GM12891 (cell line): ENCODE results near the gene TSHZ2.

ENCODE experiments used
- DNase-seq: peaks from one replicate; pipeline ENCODE4 v3.0.0; 2011; ENCODE audit warnings: low spot score; ENCODE audit not compliant: insufficient read length
- FAIRE-seq: peaks from 2 replicates; lab custom pipeline; 2011; peaks lifted over from hg19 to GRCh38; lab: Jason Lieb, UNC
- PAX5 ChIP-seq: IDR thresholded peaks from 2 replicates; pipeline ENCODE4 v1.6.1; 2011; ENCODE audit warnings: low read length, moderate library complexity, mild to moderate bottlenecking; ENCODE audit not compliant: insufficient read depth, severe bottlenecking
- POLR2A ChIP-seq: IDR thresholded peaks from 2 replicates; pipeline ENCODE4 v1.6.1; 2011; ENCODE audit warnings: low read depth, low read length, control low read depth
- POLR2AphosphoS5 ChIP-seq: IDR thresholded peaks from 2 replicates; pipeline ENCODE4 v1.6.1; 2011; ENCODE audit warnings: low read depth, low read length, control low read depth
- POU2F2 ChIP-seq: IDR thresholded peaks from 2 replicates; pipeline ENCODE4 v1.6.1; 2011; ENCODE audit warnings: low read depth, mild to moderate bottlenecking, control low read depth, low read length, moderate library complexity
- SPI1 ChIP-seq: IDR thresholded peaks from 2 replicates; pipeline ENCODE4 v1.6.1; 2011; ENCODE audit warnings: low read depth, low read length, control low read depth
- TAF1 ChIP-seq: IDR thresholded peaks from 2 replicates; pipeline ENCODE4 v1.6.1; 2011; ENCODE audit warnings: low read depth, low read length, control low read depth

Gene TSHZ2

GRCh38 chr20:53053595-53053994 lies 81.4 kb downstream of the TSHZ2 start:
- FAIRE-seq (no peak), DNase-seq (no peak)
- TF ChIP-seq TAF1 (no peak), POLR2AphosphoS5 (no peak), POU2F2 (no peak), PAX5 (no peak), POLR2A (no peak), SPI1 (no peak)

DNA sequence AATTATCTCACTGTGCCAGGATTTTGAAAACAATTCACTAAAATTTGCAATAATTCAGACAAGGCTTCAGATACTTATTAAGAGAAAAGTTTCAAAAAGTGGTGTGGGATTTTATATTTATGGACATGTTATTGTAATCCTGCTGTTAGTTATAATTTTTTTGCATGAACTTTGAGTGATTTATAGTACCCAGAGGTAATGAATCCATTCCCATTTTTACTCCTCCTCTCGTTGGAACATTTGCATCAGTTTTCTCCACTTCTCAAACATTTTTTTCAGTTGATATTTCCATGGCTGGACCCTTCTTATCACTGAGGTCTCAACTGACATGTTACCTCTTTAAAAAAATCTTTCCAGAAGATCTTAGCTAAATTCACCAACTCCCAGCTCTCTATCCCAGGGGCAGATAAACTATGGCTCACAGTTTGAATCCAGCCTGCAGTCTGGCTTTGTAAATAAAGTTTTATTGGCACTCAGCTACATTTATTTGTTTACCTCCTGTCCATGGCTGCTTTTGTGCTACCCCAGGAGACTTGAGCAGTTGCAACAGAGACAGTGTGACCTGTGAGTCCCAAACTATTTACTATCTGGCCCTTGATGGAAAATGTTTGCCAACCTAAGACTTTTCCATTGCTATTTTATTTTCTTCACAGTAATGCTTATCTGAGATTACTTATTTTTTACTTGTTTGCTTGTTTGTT lies 83.4 kb downstream of the TSHZ2 start:
- TF ChIP-seq POLR2A (no peak), SPI1 (no peak), POU2F2 (no peak), PAX5 (no peak), POLR2AphosphoS5 (no peak), TAF1 (no peak)
- DNase-seq (no peak), FAIRE-seq (no peak)

DNA sequence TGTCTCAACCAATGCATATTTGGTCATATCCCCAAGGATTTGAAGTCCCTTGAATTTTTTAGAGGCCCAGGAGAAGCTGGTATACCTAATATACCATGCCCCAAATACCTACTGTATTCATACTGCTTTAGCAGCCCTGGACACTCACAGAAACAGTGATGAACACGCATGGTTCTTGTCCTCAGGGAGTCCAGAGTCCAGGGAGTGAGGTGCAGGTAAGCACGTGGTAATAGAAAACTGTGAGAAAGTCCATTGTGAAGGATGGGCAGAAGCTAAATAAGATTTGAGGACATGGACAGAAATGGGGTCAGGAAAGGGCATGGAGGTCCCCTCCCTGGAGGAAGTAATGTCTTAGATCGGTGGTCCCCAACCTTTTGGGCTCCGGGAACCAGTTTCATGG lies 85.4 kb downstream of the TSHZ2 start:
- DNase-seq (no peak), FAIRE-seq (no peak)
- TF ChIP-seq POLR2AphosphoS5 (no peak), POLR2A (no peak), SPI1 (no peak), PAX5 (no peak), POU2F2 (no peak), TAF1 (no peak)

DNA sequence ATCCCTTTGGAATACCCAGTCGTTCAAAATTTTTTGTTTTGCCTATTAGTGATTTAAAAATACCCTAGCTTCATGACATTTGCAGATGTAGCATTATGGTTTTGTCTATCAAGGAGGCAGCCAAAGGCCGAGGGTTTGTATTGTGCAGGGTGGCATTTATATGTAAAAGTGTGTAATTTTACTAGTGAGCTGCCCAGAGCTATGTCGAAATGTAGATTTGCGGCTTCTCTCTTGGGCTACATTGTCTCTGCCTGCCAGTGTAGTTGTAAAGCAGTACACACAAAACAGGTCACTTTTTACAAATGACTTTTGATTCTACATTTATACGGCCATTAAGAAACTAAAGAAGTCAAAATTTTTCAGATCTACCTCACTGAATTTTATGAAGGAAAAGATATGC lies 87.7 kb downstream of the TSHZ2 start:
- FAIRE-seq (no peak), DNase-seq (no peak)
- TF ChIP-seq TAF1 = no peak
- TF ChIP-seq POU2F2 = no peak
- no peak for TF ChIP-seq PAX5
- TF ChIP-seq POLR2AphosphoS5 = no peak
- TF ChIP-seq SPI1 = no peak
- no peak for TF ChIP-seq POLR2A

GRCh38 chr20:53061192-53062108 lies 89.3 kb downstream of the TSHZ2 start:
- no peak for FAIRE-seq
- no peak for TF ChIP-seq POLR2AphosphoS5
- no peak for TF ChIP-seq SPI1
- no peak for TF ChIP-seq POU2F2
- TF ChIP-seq PAX5 = no peak
- no peak for TF ChIP-seq POLR2A
- TF ChIP-seq TAF1 = no peak
- no peak for DNase-seq

DNA sequence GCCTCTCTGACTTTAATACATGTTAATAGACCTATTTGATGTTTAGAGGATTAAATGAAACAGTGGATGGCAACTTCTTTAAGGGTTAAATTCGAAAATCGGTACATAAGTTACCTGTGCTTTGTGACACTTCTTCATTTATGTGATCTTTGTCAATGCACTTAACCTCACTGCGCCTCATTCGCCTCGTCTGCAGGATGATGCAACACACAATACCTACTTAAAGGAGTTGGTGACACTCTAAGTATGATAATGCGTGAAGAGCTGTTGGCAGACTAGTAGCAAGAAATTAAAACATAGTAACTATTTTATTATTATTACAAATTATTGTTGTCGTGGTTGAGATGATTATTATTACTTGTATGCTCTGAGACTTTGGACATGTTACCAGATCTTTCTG lies 92.8 kb downstream of the TSHZ2 start:
- DNase-seq = no peak
- FAIRE-seq = no peak
- TF ChIP-seq SPI1 (no peak), POLR2A (no peak), POLR2AphosphoS5 (no peak), POU2F2 (no peak), PAX5 (no peak), TAF1 (no peak)

- DNase-seq = no peak
- no peak for FAIRE-seq
- TF ChIP-seq PAX5 = no peak
- no peak for TF ChIP-seq SPI1
- no peak for TF ChIP-seq POLR2A
- no peak for TF ChIP-seq POU2F2
- TF ChIP-seq TAF1 = no peak
- no peak for TF ChIP-seq POLR2AphosphoS5
These were observed 96.1 kb downstream of the TSHZ2 start for GRCh38 chr20:53068241-53068640.

- TF ChIP-seq PAX5 (no peak), POU2F2 (no peak)
- no peak for FAIRE-seq
- DNase-seq = no peak
These were observed 97.0 kb downstream of the TSHZ2 start for GRCh38 chr20:53069132-53069531.

- DNase-seq (no peak), FAIRE-seq (no peak)
These were observed 98.1 kb downstream of the TSHZ2 start for GRCh38 chr20:53070224-53070623.

More at GRCh38 chr20:53070224-53070623, 98.1 kb downstream of the TSHZ2 start:
- no peak for TF ChIP-seq TAF1
- TF ChIP-seq POLR2AphosphoS5 = no peak
- TF ChIP-seq SPI1 = no peak
- no peak for TF ChIP-seq PAX5
- TF ChIP-seq POLR2A = no peak
- TF ChIP-seq POU2F2 = no peak
